Duodenal mucosa (tissue), 2 donors: ENCODE results near the gene ADH1C.
A peak's percentile ranks its signal among the peaks of the same experiment; 100 is the strongest.
"Not testable (repeated sequence)": the region's sequence is repeated elsewhere in the genome, so short reads cannot be mapped to it uniquely, and the experiment has no call there.

Experiments
- H3K27ac ChIP-seq: one replicate; pipeline ENCODE4 v1.7.0; 2013; ENCODE audit warnings: low read depth, low read length
- H3K27me3 ChIP-seq, 2 donors: one replicate each; pipeline ENCODE4 v1.7.0; 2013; ENCODE audit warnings: low read length in 2 of 2, control low read depth in 1 of 2; ENCODE audit not compliant: insufficient read depth in 2 of 2, control insufficient read depth in 1 of 2
- H3K36me3 ChIP-seq, 2 donors: one replicate each; pipeline ENCODE4 v1.7.0; 2013; ENCODE audit warnings: low read length in 2 of 2, control low read depth in 1 of 2; ENCODE audit not compliant: insufficient read depth in 2 of 2, control insufficient read depth in 1 of 2
- H3K4me1 ChIP-seq, 2 donors: one replicate each; pipeline ENCODE4 v1.7.0; 2013; ENCODE audit warnings: low read length in 2 of 2, control low read depth in 1 of 2; ENCODE audit not compliant: insufficient read depth in 2 of 2, control insufficient read depth in 1 of 2
- H3K4me3 ChIP-seq, 2 donors: one replicate each; pipeline ENCODE4 v1.7.0; 2013; ENCODE audit warnings: low read length in 2 of 2, low read depth in 1 of 2
- H3K9ac ChIP-seq, 2 donors: one replicate each; pipeline ENCODE4 v1.7.0; 2013; ENCODE audit warnings: low read length in 2 of 2, low read depth in 1 of 2
- H3K9me3 ChIP-seq, 2 donors: one replicate each; pipeline ENCODE4 v1.7.0; 2013; ENCODE audit warnings: low read length in 2 of 2, control low read depth in 1 of 2; ENCODE audit not compliant: control insufficient read depth in 1 of 2

ADH1C gene

GRCh38 chr4:99361268-99361898, 8.8 kb upstream of the ADH1C start:
- Histone ChIP-seq H3K4me1 (peaks cover 0 to 5% of the 10 kb centered on the region in 2 donors), H3K9me3 (no peaks in the 10 kb centered on the region), H3K9ac (no peak overlapping the region), H3K36me3 (no peaks in the 10 kb centered on the region), H3K27me3 (no peaks in the 10 kb centered on the region), H3K4me3 (no peak overlapping the region), H3K27ac (no peak overlapping the region)

GRCh38 chr4:99359480-99360204, 7.1 kb upstream of the ADH1C start:
- no peak overlapping the region for H3K27ac ChIP-seq
- H3K4me3 ChIP-seq, result no peak overlapping the region
- no peaks in the 10 kb centered on the region for H3K27me3 ChIP-seq
- peaks cover 0 to 5% of the 10 kb centered on the region in 2 donors for H3K4me1 ChIP-seq
- no peaks in the 10 kb centered on the region for H3K9me3 ChIP-seq
- no peak overlapping the region for H3K9ac ChIP-seq
- H3K36me3 ChIP-seq, result no peaks in the 10 kb centered on the region

GRCh38 chr4:99357948-99358347, 5.4 kb upstream of the ADH1C start:
- Histone ChIP-seq H3K4me3 (no peak overlapping the region), H3K9ac (no peak overlapping the region), H3K9me3 (no peaks in the 10 kb centered on the region), H3K4me1 (peaks cover 5 to 11% of the 10 kb centered on the region in 2 donors), H3K27ac (no peak overlapping the region), H3K36me3 (no peaks in the 10 kb centered on the region), H3K27me3 (no peaks in the 10 kb centered on the region)

- Histone ChIP-seq H3K36me3 (no peaks in the 10 kb centered on the region), H3K9me3 (no peaks in the 10 kb centered on the region), H3K27ac (no peak overlapping the region), H3K4me3 (no peak overlapping the region), H3K9ac (no peak overlapping the region), H3K4me1 (peaks cover 10 to 14% of the 10 kb centered on the region in 2 donors), H3K27me3 (no peaks in the 10 kb centered on the region)
These were observed 4.4 kb upstream of the ADH1C start for GRCh38 chr4:99356992-99357391.

- not testable (repeated sequence) for H3K9me3 ChIP-seq, H3K27ac ChIP-seq, H3K9ac ChIP-seq, H3K4me3 ChIP-seq, H3K36me3 ChIP-seq, H3K27me3 ChIP-seq
- peaks cover 10 to 14% of the 10 kb centered on the region in 2 donors for H3K4me1 ChIP-seq
These were observed 3.6 kb upstream of the ADH1C start for GRCh38 chr4:99356149-99356548.

- Histone ChIP-seq H3K36me3 (peaks cover 5 to 13% of the 10 kb centered on the region in 2 donors), H3K4me3 (peak overlapping the region; percentile 47 to 67), H3K27ac (no peak overlapping the region), H3K9me3 (no peaks in the 10 kb centered on the region), H3K9ac (peak overlapping the region in 1 of 2 donors; percentile 30), H3K27me3 (no peaks in the 10 kb centered on the region), H3K4me1 (peaks cover 13 to 14% of the 10 kb centered on the region in 2 donors)
These were observed 1.1 kb downstream of the ADH1C start for GRCh38 chr4:99351487-99351886.

- Histone ChIP-seq H3K27ac (no peak overlapping the region), H3K27me3 (no peaks in the 10 kb centered on the region), H3K4me3 (peak overlapping the region; percentile 50 to 52), H3K36me3 (peaks cover 10 to 25% of the 10 kb centered on the region in 2 donors), H3K4me1 (peaks cover 13 to 14% of the 10 kb centered on the region in 2 donors), H3K9me3 (no peaks in the 10 kb centered on the region), H3K9ac (no peak overlapping the region)
These were observed 3.2 kb downstream of the ADH1C start for GRCh38 chr4:99349338-99349737.

GRCh38 chr4:99342624-99343023, 9.9 kb downstream of the ADH1C start:
- not testable (repeated sequence) for H3K27me3 ChIP-seq, H3K9me3 ChIP-seq, H3K4me3 ChIP-seq, H3K27ac ChIP-seq, H3K4me1 ChIP-seq, H3K9ac ChIP-seq
- H3K36me3 ChIP-seq, result peaks cover 27 to 64% of the 10 kb centered on the region in 2 donors

GRCh38 chr4:99341426-99341825, 11.1 kb downstream of the ADH1C start:
- no peak overlapping the region for H3K27ac ChIP-seq
- no peak overlapping the region for H3K9ac ChIP-seq
- H3K27me3 ChIP-seq, result no peaks in the 10 kb centered on the region
- no peak overlapping the region for H3K4me3 ChIP-seq
- peaks cover 21 to 57% of the 10 kb centered on the region in 2 donors for H3K36me3 ChIP-seq
- H3K9me3 ChIP-seq, result no peaks in the 10 kb centered on the region
- H3K4me1 ChIP-seq, result no peaks in the 10 kb centered on the region

- Histone ChIP-seq H3K4me1 (no peaks in the 10 kb centered on the region), H3K36me3 (peaks cover 16 to 43% of the 10 kb centered on the region in 2 donors), H3K27me3 (no peaks in the 10 kb centered on the region), H3K27ac (no peak overlapping the region), H3K9me3 (no peaks in the 10 kb centered on the region), H3K4me3 (no peak overlapping the region), H3K9ac (no peak overlapping the region)
These were observed 13.4 kb downstream of the ADH1C start for GRCh38 chr4:99339172-99339571.
